ENCODE results near the gene FUBP3.

- no peak for TF ChIP-seq CTCF (IDR thresholded peaks at IDR 0.05)
- TF ChIP-seq POLR2A (IDR thresholded peaks at IDR 0.05; ENCODE audit: low read length) = no peak
- no peak for TF ChIP-seq PBX3 (IDR thresholded peaks at IDR 0.05)
Measured at GRCh38 chr9:130532426-130533080, 46.8 kb upstream of the FUBP3 start.

Measured in A549 (cell line).